NCI-H460 (cell line): ENCODE measurements around the gene ZNF787. TPM values are rescaled to one million over a fixed set of nuclear protein-coding genes. Genes with fewer than 3 reads are reported as not detected.

Experiments used
- small RNA-seq, 2 experiments: library from RNA; depleted of rRNA; stranded (forward); fragments of <200 nt; gene quantifications; one replicate each; pipeline ENCODE3, GENCODE V24; 2014
- total RNA-seq: library from RNA; depleted of rRNA; stranded (reverse); fragments of >200 nt; shearing (Covaris generic); gene quantifications from 2 replicates; pipeline ENCODE4 v1.2.3, GENCODE V29; 2014; rRNA removed

The ZNF787 gene
- total RNA-seq, 1 experiment from 2014 or later: 26.8 TPM

Small RNA genes lying within 50 kb of the gene (small RNA-seq; reads per million reads assigned to genes)
- 0 reads per million in 2 experiments for gene AC024580.2
- 0 reads per million in 2 experiments for gene RF00019

Other genes starting within 250 kb of the ZNF787 start
- not detected in 2 replicates for gene NLRP13, start 189.0 kb downstream of the ZNF787 start, total RNA-seq
- gene NLRP8, start 173.5 kb downstream of the ZNF787 start, total RNA-seq: not detected in 2 replicates
- gene NLRP5, start 134.5 kb downstream of the ZNF787 start, total RNA-seq: not detected in 2 replicates
- 9.0 and 10.7 TPM in 2 replicates for gene ZNF444, start 20.0 kb upstream of the ZNF787 start, total RNA-seq
- 0.22 TPM in 1 of 2 replicates, not detected in the other for gene GALP, start 54.7 kb upstream of the ZNF787 start, total RNA-seq
- not detected in 2 replicates for gene ZSCAN5B, start 76.5 kb upstream of the ZNF787 start, total RNA-seq
- gene ZSCAN5C, start 81.0 kb upstream of the ZNF787 start, total RNA-seq: not detected in 2 replicates
- not detected in 2 replicates for gene EDDM13, start 151.5 kb upstream of the ZNF787 start, total RNA-seq
- gene ZSCAN5A, start 193.5 kb upstream of the ZNF787 start, total RNA-seq: 5.5 and 6.5 TPM in 2 replicates